GM23248 (cell line): ENCODE measurements around the gene FASTKD1. TPM values are rescaled to one million over a fixed set of nuclear protein-coding genes. Genes with fewer than 3 reads are reported as not detected.
"Not testable (repeated sequence)": the region's sequence is repeated elsewhere in the genome, so short reads cannot be mapped to it uniquely, and the experiment has no call there.

Source experiments
- DNase-seq: peaks from one replicate; pipeline ENCODE4 v3.0.0-alpha.2; 2015
- H2AFZ ChIP-seq: fragments of 200-600 bp; sonication (generic); 2 replicates; pipeline ENCODE4 v1.6.1; 2016; ENCODE audit warnings: antibody characterized with exemption
- H3F3A ChIP-seq: fragments of 200-600 bp; sonication (generic); 2 replicates; pipeline ENCODE4 v1.6.1; 2016; ENCODE audit warnings: mild to moderate bottlenecking, antibody characterized with exemption, mixed run types; ENCODE audit not compliant: insufficient read depth
- H3K27ac ChIP-seq: fragments of 200-600 bp; sonication (generic); 2 replicates; pipeline ENCODE4 v1.5.1; 2016; ENCODE audit warnings: mild to moderate bottlenecking
- H3K27me3 ChIP-seq: fragments of 200-600 bp; sonication (generic); replicated peaks from 2 replicates; pipeline ENCODE4 v1.6.1; 2016; ENCODE audit warnings: mild to moderate bottlenecking; ENCODE audit not compliant: insufficient read depth
- H3K36me3 ChIP-seq: fragments of 200-600 bp; sonication (generic); 2 replicates; pipeline ENCODE4 v1.6.1; 2016; ENCODE audit warnings: low read depth, mild to moderate bottlenecking
- H3K4me1 ChIP-seq: fragments of 200-600 bp; sonication (generic); 2 replicates; pipeline ENCODE4 v1.6.1; 2016; ENCODE audit warnings: mild to moderate bottlenecking; ENCODE audit not compliant: insufficient read depth
- H3K4me2 ChIP-seq: fragments of 200-600 bp; sonication (generic); one replicate; pipeline ENCODE4 v1.6.1; 2016; ENCODE audit warnings: mild to moderate bottlenecking; ENCODE audit not compliant: unreplicated experiment
- H3K4me3 ChIP-seq: fragments of 200-600 bp; sonication (generic); 2 replicates; pipeline ENCODE4 v1.5.1; 2016; ENCODE audit warnings: mild to moderate bottlenecking
- H3K79me2 ChIP-seq: fragments of 200-600 bp; sonication (generic); 2 replicates; pipeline ENCODE4 v1.6.1; 2016; ENCODE audit warnings: mild to moderate bottlenecking; ENCODE audit not compliant: insufficient read depth
- H3K9ac ChIP-seq: fragments of 200-600 bp; sonication (generic); 2 replicates; pipeline ENCODE4 v1.6.1; 2016; ENCODE audit warnings: mild to moderate bottlenecking
- H3K9me2 ChIP-seq: fragments of 200-600 bp; sonication (generic); 2 replicates; pipeline ENCODE4 v1.6.1; 2016; ENCODE audit warnings: mixed run types, mild to moderate bottlenecking, moderate library complexity; ENCODE audit not compliant: insufficient read depth
- H3K9me3 ChIP-seq: fragments of 200-600 bp; sonication (generic); one replicate; pipeline ENCODE4 v1.6.1; 2017; ENCODE audit warnings: low read depth
- H4K20me1 ChIP-seq: fragments of 200-600 bp; sonication (generic); 2 replicates; pipeline ENCODE4 v1.6.0; 2016; ENCODE audit not compliant: insufficient read depth
- EZH2 ChIP-seq: fragments of 200-600 bp; sonication (generic); IDR thresholded peaks from 2 replicates; pipeline ENCODE4 v1.6.1; 2018; ENCODE audit warnings: antibody characterized with exemption, mild to moderate bottlenecking; ENCODE audit not compliant: insufficient read depth, poor library complexity, severe bottlenecking
- EZH2phosphoT487 ChIP-seq: fragments of 200-600 bp; sonication (generic); IDR thresholded peaks from 2 replicates; pipeline ENCODE4 v1.6.1; 2018; ENCODE audit warnings: antibody characterized with exemption, moderate library complexity, mild to moderate bottlenecking, low read depth; ENCODE audit not compliant: insufficient read depth
- WGBS, 2 experiments: methylation state at CpG; one replicate each; pipeline ENCODE4 v1.1.6; 2015 to 2017; ENCODE audit warnings: low lambda C conversion rate in 2 of 2, low coverage in 1 of 2; ENCODE audit errors: missing lambda C conversion rate in 2 of 2; 5-methylcytosine and 5-hydroxymethylcytosine counted together
- in situ Hi-C: fragments of 300-500 bp; cut with MboI; formaldehyde crosslinking; loops from 2 replicates; pipeline ENCODE4 v1.15.0; 2020
- polyA plus RNA-seq: library from polyadenylated mRNA; unstranded; fragments of >200 nt; fragmentation: Nextera tagmentation; extraction: Ambion mirVana; gene quantifications from 2 replicates; pipeline ENCODE4 v1.2.1, GENCODE V29; 2016
- total RNA-seq: library from RNA; depleted of rRNA; stranded (reverse); fragments of >200 nt; shearing (Covaris generic); gene quantifications from 2 replicates; pipeline ENCODE4 v1.2.3, GENCODE V29; 2014

The FASTKD1 gene
- total and polyA plus RNA-seq, 2 experiments from 2014 or later, result 17.7 to 18.8 TPM

- Histone ChIP-seq H3K9me2 (no peaks in the 10 kb centered on the region), H3F3A (no peaks in the 10 kb centered on the region), H3K9me3 (no peaks in the 10 kb centered on the region), H3K4me2 (no peak overlapping the region), H4K20me1 (no peaks in the 10 kb centered on the region), H3K27ac (no peak overlapping the region), H3K27me3 (no peaks in the 10 kb centered on the region), H2AFZ (no peak overlapping the region), H3K9ac (no peak overlapping the region), H3K36me3 (no peaks in the 10 kb centered on the region; the same call in 1 of the 2 replicates), H3K4me1 (peaks cover 4% of the 10 kb centered on the region; the same call in 1 of the 2 replicates), H3K4me3 (no peak overlapping the region), H3K79me2 (no peaks in the 10 kb centered on the region)
- TF ChIP-seq EZH2 (no peak), EZH2phosphoT487 (no peak)
- DNase-seq, result peak; percentile 20
- in situ Hi-C loops, result no loop called here
These were observed 47.2 kb downstream of the FASTKD1 start for GRCh38 chr2:169526451-169526850.

GRCh38 chr2:169525434-169525833, 48.2 kb downstream of the FASTKD1 start:
- Histone ChIP-seq H3K4me1 (peaks cover 4% of the 10 kb centered on the region; the same call in 1 of the 2 replicates), H4K20me1 (no peaks in the 10 kb centered on the region), H3K9me2 (no peaks in the 10 kb centered on the region), H3K36me3 (no peaks in the 10 kb centered on the region; the same call in 1 of the 2 replicates), H2AFZ (no peak overlapping the region), H3K9me3 (no peaks in the 10 kb centered on the region), H3K9ac (no peak overlapping the region), H3F3A (no peaks in the 10 kb centered on the region), H3K4me2 (no peak overlapping the region), H3K27me3 (no peaks in the 10 kb centered on the region), H3K79me2 (no peaks in the 10 kb centered on the region), H3K27ac (no peak overlapping the region), H3K4me3 (no peak overlapping the region)
- WGBS, 2 experiments, result 57 to 58% methylated on average over 2 of the region's 2 CpGs
- no peak for DNase-seq
- in situ Hi-C loops, result no loop called here
- TF ChIP-seq EZH2phosphoT487 (no peak), EZH2 (no peak)

GRCh38 chr2:169523681-169524080, 50.0 kb downstream of the FASTKD1 start:
- Histone ChIP-seq H3K4me3 (no peak overlapping the region), H2AFZ (no peak overlapping the region), H3K79me2 (no peaks in the 10 kb centered on the region), H3K9ac (no peak overlapping the region), H3F3A (no peaks in the 10 kb centered on the region), H3K27me3 (no peaks in the 10 kb centered on the region), H3K27ac (no peak overlapping the region), H3K36me3 (peaks cover 3% of the 10 kb centered on the region; the same call in 1 of the 2 replicates), H3K4me2 (no peak overlapping the region), H4K20me1 (no peaks in the 10 kb centered on the region), H3K4me1 (peaks cover 4% of the 10 kb centered on the region; the same call in 1 of the 2 replicates), H3K9me2 (no peaks in the 10 kb centered on the region), H3K9me3 (no peaks in the 10 kb centered on the region)
- TF ChIP-seq EZH2phosphoT487 (no peak), EZH2 (no peak)
- DNase-seq, result no peak
- in situ Hi-C loops, result no loop called here
- 78% methylated on average over 5 of the region's 5 CpGs for WGBS, 2 experiments

- no peaks in the 10 kb centered on the region for H3K79me2 ChIP-seq
- no peaks in the 10 kb centered on the region for H3K9me3 ChIP-seq
- no peaks in the 10 kb centered on the region for H3K9me2 ChIP-seq
- no peak for DNase-seq
- H3K27ac ChIP-seq, result no peak overlapping the region
- H3K4me2 ChIP-seq, result no peak overlapping the region
- in situ Hi-C loops, result no loop called here
- no peaks in the 10 kb centered on the region for H3K27me3 ChIP-seq
- H2AFZ ChIP-seq, result no peak overlapping the region
- peaks cover 3% of the 10 kb centered on the region; the same call in 1 of the 2 replicates for H3K36me3 ChIP-seq
- H4K20me1 ChIP-seq, result no peaks in the 10 kb centered on the region
- no peaks in the 10 kb centered on the region; the same call in 1 of the 2 replicates for H3F3A ChIP-seq
- TF ChIP-seq EZH2phosphoT487 (no peak), EZH2 (no peak)
- no peak overlapping the region for H3K4me3 ChIP-seq
- H3K9ac ChIP-seq, result no peak overlapping the region
- H3K4me1 ChIP-seq, result no peaks in the 10 kb centered on the region
These were observed 52.8 kb downstream of the FASTKD1 start for GRCh38 chr2:169520896-169521295.

GRCh38 chr2:169516488-169516995, 57.1 kb downstream of the FASTKD1 start:
- H3K9me2 ChIP-seq, H3K27ac ChIP-seq, H3K4me1 ChIP-seq, H3K36me3 ChIP-seq, H3K79me2 ChIP-seq, H3K27me3 ChIP-seq, H3K4me3 ChIP-seq, H3K9me3 ChIP-seq, DNase-seq, H3K9ac ChIP-seq, H3K4me2 ChIP-seq, in situ Hi-C loops, H4K20me1 ChIP-seq, H2AFZ ChIP-seq, H3F3A ChIP-seq: not testable (repeated sequence)
- 90 to 97% methylated on average over 10 of the region's 10 CpGs for WGBS, 2 experiments

- WGBS, 2 experiments, result 98% methylated on average over 7 of the region's 7 CpGs
- H3K9ac ChIP-seq, H2AFZ ChIP-seq, H3K4me3 ChIP-seq, H3F3A ChIP-seq, H3K4me2 ChIP-seq, H3K9me2 ChIP-seq, in situ Hi-C loops, H3K4me1 ChIP-seq, H3K79me2 ChIP-seq, H4K20me1 ChIP-seq, H3K9me3 ChIP-seq, H3K27me3 ChIP-seq, DNase-seq, H3K36me3 ChIP-seq, H3K27ac ChIP-seq: not testable (repeated sequence)
These were observed 58.9 kb downstream of the FASTKD1 start for GRCh38 chr2:169514758-169515157.
